Cardiac muscle cell (in vitro differentiated cells and primary cell): ENCODE data around the gene RPS6KA5. TPM values are rescaled to one million over a fixed set of nuclear protein-coding genes. Genes with fewer than 3 reads are reported as not detected.

Experiments used
- DNase-seq, 2 donors: peaks; one replicate each; pipeline versions ENCODE4 v3.0.0 to v3.0.0-alpha.2; 2010 to 2017; ENCODE audit warnings: low read depth in 1 of 2, low spot score in 1 of 2
- H3K27ac ChIP-seq: fragments of 200-600 bp; sonication (generic); 2 replicates; pipeline ENCODE4 v1.5.1; 2016
- H3K27me3 ChIP-seq: fragments of 200-600 bp; sonication (generic); 2 replicates; pipeline ENCODE4 v1.6.0; 2016; ENCODE audit warnings: control low read depth
- H3K36me3 ChIP-seq: fragments of 200-600 bp; sonication (generic); 2 replicates; pipeline ENCODE4 v1.5.1; 2016; ENCODE audit warnings: control low read depth
- H3K4me1 ChIP-seq: fragments of 200-600 bp; sonication (generic); 2 replicates; pipeline ENCODE4 v1.8.1; 2017; ENCODE audit warnings: low read depth, mild to moderate bottlenecking, mixed run types
- H3K4me3 ChIP-seq: fragments of 200-600 bp; sonication (generic); 2 replicates; pipeline ENCODE4 v1.5.1; 2016; ENCODE audit warnings: mild to moderate bottlenecking
- H3K9me3 ChIP-seq: fragments of 200-600 bp; sonication (generic); 2 replicates; pipeline ENCODE4 v1.5.1; 2017; ENCODE audit warnings: low read depth, mild to moderate bottlenecking, control low read depth
- polyA plus RNA-seq: library from polyadenylated mRNA; unstranded; fragments of >200 nt; fragmentation: Nextera tagmentation; extraction: Ambion mirVana; gene quantifications from 2 replicates; pipeline ENCODE4 v1.2.1, GENCODE V29; 2016
- total RNA-seq: library from RNA; depleted of rRNA; stranded (reverse); fragments of >200 nt; gene quantifications from 2 replicates; pipeline ENCODE4 v1.2.3, GENCODE V29; 2016
- TF ChIP-seq, protein P1 (sequence below): IDR thresholded peaks from 2 replicates; pipeline ENCODE4 v1.5.1; 2012; ENCODE audit warnings: low read depth, mild to moderate bottlenecking, low read length

RPS6KA5 gene
- total and polyA plus RNA-seq, 2 experiments from 2014 or later = 3.3 to 10.9 TPM

DNA sequence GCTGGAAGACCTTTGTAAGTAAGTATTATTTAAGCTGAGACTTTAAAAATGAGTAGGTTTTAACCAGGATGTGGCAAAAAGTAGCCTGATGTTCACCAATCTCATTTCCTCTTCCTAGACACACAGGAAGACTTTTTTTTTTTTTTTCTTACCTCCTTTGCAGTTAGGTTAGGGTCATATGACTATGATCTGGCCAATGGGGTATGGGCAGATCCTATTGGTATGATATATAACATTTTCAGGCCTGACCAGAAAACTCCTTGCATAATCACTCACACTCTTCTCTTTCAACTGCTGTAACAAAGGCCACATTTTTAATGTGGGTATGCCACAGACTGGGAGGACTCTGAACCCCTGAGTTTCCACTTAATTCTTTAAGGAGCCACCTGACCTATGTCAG is 2.7 kb upstream of the RPS6KA5 start:
- peak in 1 of 2 donors; percentile 6 for DNase-seq
- H3K4me1 ChIP-seq = no peaks in the 10 kb centered on the region
- no peaks in the 10 kb centered on the region for H3K27me3 ChIP-seq
- H3K27ac ChIP-seq = no peak overlapping the region
- no peaks in the 10 kb centered on the region for H3K36me3 ChIP-seq
- H3K4me3 ChIP-seq = no peak overlapping the region
- TF ChIP-seq, protein P1, sequence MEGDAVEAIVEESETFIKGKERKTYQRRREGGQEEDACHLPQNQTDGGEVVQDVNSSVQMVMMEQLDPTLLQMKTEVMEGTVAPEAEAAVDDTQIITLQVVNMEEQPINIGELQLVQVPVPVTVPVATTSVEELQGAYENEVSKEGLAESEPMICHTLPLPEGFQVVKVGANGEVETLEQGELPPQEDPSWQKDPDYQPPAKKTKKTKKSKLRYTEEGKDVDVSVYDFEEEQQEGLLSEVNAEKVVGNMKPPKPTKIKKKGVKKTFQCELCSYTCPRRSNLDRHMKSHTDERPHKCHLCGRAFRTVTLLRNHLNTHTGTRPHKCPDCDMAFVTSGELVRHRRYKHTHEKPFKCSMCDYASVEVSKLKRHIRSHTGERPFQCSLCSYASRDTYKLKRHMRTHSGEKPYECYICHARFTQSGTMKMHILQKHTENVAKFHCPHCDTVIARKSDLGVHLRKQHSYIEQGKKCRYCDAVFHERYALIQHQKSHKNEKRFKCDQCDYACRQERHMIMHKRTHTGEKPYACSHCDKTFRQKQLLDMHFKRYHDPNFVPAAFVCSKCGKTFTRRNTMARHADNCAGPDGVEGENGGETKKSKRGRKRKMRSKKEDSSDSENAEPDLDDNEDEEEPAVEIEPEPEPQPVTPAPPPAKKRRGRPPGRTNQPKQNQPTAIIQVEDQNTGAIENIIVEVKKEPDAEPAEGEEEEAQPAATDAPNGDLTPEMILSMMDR = no peak
- H3K9me3 ChIP-seq = no peaks in the 10 kb centered on the region

DNA sequence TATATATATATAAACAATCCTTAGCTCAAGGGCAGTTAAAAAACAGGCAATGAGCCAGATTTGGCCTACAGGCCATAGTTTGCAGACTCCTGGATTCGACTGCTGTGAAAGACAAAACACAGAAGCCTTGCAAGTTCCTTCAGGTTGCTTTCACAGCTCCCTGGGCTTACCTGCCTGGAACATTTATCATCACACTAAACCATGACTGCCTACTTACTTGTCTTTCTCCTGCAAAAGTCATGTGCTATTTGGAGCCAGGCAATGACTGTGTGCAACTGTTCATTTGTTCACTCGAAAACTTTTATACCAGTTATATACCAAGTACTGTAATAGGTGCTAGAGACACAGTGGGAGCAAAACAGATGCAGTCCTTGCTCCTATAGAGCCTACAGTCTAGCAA is 2.2 kb upstream of the RPS6KA5 start:
- Histone ChIP-seq H3K27me3 (no peaks in the 10 kb centered on the region), H3K27ac (no peak overlapping the region), H3K4me1 (no peaks in the 10 kb centered on the region), H3K36me3 (no peaks in the 10 kb centered on the region), H3K9me3 (no peaks in the 10 kb centered on the region), H3K4me3 (no peak overlapping the region)
- no peak for DNase-seq
- TF ChIP-seq, protein P1 = no peak

DNA sequence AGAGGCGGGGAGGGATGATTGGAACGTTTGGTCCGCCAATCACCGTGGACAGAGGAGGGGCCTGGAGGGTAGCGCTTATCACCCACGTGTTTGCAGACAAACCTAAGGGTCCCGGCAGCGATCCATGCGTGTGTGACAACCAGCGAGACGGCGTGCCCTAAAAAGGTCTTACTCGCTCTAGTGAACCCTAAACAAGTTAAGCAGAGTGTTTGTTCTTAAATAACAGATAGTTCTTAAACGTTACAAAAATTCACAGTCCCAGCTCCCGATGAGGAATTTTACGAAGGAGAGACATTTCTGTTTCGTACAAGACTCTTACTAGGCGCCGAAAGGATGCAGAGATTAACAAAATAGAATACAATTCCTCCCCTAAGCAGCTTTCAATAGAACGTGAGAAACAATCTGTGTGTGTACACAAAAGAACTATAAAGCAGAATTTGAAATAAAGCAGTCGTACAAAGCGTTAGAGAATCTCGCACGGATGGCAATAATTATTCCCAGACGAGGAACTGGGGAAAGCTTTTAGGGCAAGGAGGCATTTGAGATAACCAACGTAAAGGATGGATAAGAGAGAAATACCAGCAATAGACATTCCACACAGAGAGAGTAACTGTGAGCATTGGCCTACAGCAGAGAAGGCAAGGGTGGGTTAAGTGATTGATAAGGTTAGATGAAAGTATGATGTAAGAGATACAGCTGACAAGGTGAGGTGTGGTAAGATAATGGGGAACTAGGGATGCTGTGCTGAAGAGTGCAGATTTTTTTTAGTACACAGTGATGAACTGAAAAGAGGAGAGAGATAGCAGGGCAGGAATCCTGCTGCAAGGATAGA is 831 bp upstream of the RPS6KA5 start:
- peak overlapping the region; percentile 95 for H3K27ac ChIP-seq
- TF ChIP-seq, protein P1 = no peak

DNA sequence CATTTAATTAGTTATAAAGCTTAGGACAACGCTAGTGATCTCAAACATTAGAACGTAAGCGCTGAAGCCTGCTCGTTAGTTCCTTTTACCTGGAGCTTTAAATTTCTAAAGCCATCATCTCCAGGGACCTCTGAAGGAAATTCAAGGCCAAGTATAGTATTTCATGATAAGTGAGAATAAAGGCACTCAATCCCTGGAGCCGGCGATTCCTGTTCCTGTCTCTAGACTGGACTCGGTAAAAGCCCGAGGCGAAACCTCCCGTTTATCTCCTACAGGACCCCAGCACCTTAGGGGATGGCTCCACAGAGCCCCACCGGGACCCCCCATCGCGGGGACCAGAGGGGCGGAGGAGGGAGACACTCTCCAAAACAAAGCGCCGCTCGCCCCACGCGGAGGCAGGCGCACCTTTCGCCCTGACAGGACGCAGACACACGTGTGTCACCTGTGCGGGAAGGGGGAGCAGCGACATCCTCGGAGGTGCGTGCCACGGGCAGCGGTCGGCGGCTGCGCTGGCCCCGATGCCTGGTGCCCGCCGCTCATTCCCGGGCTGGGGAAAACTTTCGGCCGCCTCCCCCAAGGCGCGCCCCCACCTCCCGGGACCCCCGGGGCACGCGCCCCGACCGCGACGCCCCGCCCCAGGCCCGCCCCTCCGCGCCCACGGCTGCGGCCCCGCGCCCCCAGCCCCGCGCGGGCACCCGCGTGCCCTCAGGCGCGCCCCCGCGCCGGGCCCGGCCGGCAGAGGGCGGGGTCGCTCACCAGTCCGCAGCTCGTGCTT is 678 bp downstream of the RPS6KA5 start:
- peak; percentile 6 to 77 for DNase-seq
- peak overlapping the region; percentile 94 for H3K27ac ChIP-seq
- no peaks in the 10 kb centered on the region for H3K36me3 ChIP-seq
- no peaks in the 10 kb centered on the region for H3K27me3 ChIP-seq
- TF ChIP-seq, protein P1 = no peak
- no peaks in the 10 kb centered on the region for H3K4me1 ChIP-seq
- H3K4me3 ChIP-seq = peak overlapping the region; percentile 90
- H3K9me3 ChIP-seq = no peaks in the 10 kb centered on the region

More for the DNA sequence above, 831 bp upstream of the RPS6KA5 start:
- Histone ChIP-seq H3K4me3 (peak overlapping the region; percentile 34), H3K36me3 (no peaks in the 10 kb centered on the region), H3K27me3 (no peaks in the 10 kb centered on the region), H3K4me1 (no peaks in the 10 kb centered on the region), H3K9me3 (no peaks in the 10 kb centered on the region)
- peak in 1 of 2 donors; percentile 25 for DNase-seq

DNA sequence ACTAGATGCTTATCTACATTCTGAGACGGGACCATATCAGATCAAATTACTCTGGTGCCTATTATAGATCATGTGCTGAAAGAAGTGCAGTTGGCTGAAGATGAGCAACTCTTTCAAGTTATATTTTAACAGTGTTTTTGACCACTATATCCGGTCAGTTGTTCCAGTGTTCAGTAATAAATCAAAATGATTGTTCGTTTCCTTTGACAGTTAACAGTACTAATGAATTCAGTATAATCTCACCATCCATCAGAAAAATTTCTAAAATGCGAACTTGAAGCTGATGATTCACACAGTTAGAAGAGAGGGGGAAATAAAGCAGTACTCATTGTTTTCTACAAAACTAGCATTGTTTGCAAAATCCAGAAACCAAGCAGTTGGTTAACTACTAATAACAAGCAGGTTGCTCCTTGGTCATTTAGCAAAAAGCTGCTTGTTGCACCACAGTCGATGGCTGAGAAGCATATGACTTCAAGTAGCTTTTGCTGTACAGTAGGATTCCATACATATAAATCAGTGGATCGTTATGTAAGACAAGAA is 2.3 kb downstream of the RPS6KA5 start:
- DNase-seq = no peak
- H3K4me1 ChIP-seq = no peaks in the 10 kb centered on the region
- no peak overlapping the region for H3K4me3 ChIP-seq
- H3K27me3 ChIP-seq = no peaks in the 10 kb centered on the region
- no peaks in the 10 kb centered on the region for H3K9me3 ChIP-seq
- no peak overlapping the region for H3K27ac ChIP-seq
- no peaks in the 10 kb centered on the region for H3K36me3 ChIP-seq
- TF ChIP-seq, protein P1 = no peak
